Vagina (tissue), 2 donors: ENCODE data around the gene UGT1A3.

ENCODE experiments used
- CTCF ChIP-seq, 3 experiments: fragments of 450-650 bp in 2 of 3; fragments of 200-600 bp in 1 of 3; sonication (generic) in 1 of 3; IDR thresholded peaks; one replicate each; pipeline ENCODE4 v1.5.1; 2017 to 2019; ENCODE audit warnings: antibody characterized with exemption in 3 of 3, mild to moderate bottlenecking in 2 of 3, moderate library complexity in 2 of 3
- POLR2A ChIP-seq, 2 donors: fragments of 450-650 bp; IDR thresholded peaks; one replicate each; pipeline ENCODE4 v1.6.1; 2017; ENCODE audit warnings: antibody characterized with exemption in 2 of 2, mild to moderate bottlenecking in 2 of 2, moderate library complexity in 2 of 2

GRCh38 chr2:233713262-233713615 lies 15.6 kb upstream of the UGT1A3 start:
- TF ChIP-seq CTCF (IDR thresholded peaks at IDR 0.05): no peak
- no peak for TF ChIP-seq POLR2A (IDR thresholded peaks at IDR 0.05)
